HuH-7 (cell line): Measurements from ENCODE around the gene SYT15B.
"Not testable (repeated sequence)": the region's sequence is repeated elsewhere in the genome, so short reads cannot be mapped to it uniquely, and the experiment has no call there.

Source experiments
- DNase-seq: peaks from one replicate; pipeline ENCODE4 v3.0.0; 2011; ENCODE audit warnings: low spot score

SYT15B gene

DNA sequence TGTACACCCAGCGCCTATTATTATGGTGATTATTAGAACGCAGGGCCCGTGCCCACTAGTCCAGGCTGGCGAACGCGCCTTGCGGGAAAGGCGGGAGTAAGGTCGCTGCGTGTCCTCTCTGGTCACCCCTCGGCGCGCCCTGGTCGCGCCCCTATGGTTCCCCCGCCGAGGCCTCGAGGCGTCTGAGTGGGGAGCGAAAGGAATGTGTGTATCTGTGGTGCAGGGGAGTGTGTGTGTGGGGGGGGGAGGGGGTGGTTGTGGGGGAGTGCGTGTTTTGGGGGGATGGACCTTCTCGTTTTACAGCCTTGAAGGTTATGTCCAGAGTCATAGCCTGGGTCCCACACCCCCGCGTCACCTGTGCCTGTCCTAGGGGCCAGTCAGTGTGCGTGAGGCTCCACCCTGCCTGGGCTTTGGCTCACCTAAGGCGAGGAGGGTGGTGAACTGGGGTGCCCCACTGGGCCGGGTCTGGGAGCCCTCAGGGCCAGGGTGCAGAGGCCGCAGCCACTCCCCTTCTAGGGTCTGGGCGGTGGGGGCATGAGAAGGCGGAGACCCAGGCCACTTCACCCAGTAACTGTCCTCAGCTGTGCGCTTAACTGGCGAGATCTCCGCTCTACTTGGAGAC is at the start of gene SYT15B:
SYT15B (minus strand) TSS at position 39 of the 622 bp plus-strand sequence. CDS start 952 bp downstream, outside the sequence.
- not testable (repeated sequence) for DNase-seq

DNA sequence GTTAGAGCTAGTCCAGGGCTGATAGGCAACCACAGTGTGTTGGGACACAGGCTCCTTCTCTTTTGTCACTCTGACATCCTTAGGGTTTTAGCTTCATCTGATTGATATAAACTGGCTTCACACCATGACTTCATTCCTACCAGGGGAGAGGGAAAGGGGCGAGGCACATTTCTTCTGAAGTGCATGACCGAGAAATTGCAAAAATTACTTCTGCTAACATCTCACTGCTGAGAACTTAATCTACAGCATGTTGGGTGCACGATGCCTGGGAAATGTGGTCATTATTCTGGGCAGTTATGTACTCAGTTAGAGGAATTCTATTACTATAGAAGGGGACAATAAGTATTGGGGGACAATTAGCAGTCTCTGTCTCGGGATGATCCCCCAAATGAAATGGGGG is 16.2 kb upstream of the SYT15B start:
- DNase-seq = not testable (repeated sequence)

DNA sequence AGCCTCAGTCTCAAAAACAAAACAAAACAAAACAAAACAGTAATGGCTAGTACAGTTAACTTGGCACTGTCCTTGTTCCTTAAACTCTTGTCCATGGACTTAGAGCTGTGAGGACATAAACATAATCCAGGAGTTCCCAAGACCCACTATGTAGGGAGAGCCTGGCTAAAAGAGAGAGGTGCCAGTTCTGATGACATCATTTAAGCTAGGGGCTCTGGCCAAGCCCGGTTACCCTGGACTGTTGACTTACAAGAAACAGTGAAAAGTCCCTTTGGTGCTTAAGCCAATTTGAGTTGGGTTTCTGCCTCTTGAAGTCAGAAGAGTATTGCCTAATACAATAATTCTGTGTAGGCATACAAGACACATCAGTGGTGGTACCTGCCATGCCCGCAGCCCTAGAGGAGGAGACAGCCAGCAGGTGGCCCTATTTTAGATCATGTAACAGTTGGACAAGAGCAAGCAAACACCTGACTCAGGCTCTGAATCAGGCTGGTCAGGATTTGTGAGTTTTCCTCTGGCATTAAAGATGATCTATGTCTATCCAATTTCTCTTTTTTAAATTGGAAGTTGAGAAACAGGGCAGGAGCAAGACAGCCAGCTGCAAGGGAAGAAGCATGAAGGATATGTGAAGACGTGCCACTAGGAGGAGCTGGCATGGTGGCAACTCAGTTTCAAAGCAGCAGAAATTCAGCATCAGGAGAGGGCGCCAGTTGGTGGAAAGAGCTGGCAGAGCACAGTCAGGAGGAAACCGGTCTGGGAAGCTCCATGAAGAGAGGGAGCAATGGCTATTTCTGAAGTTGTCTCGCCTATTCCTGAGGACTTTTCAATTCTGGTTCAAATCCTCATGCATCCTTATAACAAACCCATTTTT is 12.2 kb upstream of the SYT15B start:
- DNase-seq = peak; percentile 17

DNA sequence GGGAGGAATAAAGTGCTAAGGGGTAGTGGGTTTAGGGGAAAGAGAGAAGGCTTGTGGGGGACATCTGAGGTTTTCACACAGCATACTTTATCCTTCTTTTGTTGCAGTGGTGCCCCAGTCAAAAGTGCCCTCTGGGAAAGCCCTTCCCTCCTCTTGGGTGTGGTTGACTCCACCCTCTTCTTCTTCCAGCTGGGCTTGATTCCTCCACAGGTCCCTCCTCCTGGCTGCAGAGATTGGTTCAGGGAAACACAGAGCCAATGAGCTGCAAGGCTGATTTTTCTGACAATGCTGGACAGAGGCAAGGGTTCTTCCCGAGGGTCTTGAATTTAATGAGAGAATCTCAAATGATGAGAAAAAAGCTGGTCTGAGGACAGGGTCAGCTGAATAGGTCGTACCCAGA is 7.4 kb upstream of the SYT15B start:
- not testable (repeated sequence) for DNase-seq

DNA sequence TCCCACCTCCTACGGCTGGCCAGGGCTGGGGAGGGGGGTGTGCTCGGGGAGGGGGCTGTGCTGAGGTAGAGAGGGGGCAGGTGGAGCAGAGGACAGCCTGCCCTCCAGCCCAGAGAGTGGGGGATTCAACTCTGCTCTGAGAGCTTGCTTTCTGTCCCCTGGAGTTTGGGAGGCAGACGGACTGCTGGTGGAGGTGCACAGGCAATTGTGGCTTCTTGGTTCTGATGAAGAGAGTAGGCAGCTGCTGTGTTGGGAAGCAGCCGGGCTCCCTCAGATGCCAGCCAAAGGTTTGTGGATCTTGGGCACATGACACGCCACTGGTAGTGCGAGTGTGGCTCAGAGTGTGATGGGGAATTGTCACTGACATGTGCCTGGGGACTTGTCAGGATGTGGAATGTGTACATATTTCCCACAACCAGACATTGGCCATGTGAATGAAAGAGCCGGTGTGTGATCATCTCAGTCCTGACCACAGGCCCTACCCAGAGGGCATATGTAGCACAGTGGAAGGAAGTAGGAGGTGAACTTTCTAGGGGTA is 5.3 kb upstream of the SYT15B start:
- not testable (repeated sequence) for DNase-seq

DNA sequence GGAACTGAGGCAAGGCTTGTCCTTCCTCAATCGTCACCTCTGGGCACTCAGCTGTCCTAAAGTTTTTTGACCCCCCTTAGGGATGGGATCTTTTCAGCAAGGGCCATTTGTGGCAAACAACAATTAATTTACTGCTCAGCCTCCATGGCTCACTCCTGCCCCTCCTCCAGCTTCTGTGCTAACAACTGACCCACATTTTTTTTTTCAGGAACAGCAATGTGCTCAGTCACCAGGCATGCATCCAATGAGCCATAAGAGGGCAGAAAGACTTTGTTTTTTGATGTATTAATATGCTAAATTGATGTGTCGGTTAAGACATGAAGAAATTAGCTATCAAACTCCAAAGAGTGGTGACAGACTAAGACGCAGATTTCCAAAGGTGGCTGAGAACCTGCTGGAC is 4.7 kb upstream of the SYT15B start:
- DNase-seq = not testable (repeated sequence)

DNA sequence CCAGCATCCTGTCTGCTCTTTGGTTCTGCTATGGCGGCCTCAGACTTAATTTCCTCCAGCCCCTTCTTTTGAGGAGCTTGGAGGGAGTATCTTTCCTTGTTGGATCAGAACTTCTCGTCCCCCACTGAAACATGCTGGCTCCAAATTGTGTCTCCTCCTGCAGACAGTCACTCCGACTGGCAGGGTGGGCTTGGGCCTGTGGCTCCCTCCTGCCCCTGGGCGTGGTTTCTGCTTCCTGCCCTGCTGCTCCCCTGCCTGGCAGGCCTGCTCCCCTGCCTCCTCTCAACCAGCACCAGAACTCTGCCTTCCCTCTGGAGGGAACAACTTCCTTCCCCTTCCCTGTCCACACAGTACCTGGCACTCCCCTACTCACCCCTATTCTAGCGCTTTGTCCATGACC is 3.8 kb upstream of the SYT15B start:
- DNase-seq = not testable (repeated sequence)

DNA sequence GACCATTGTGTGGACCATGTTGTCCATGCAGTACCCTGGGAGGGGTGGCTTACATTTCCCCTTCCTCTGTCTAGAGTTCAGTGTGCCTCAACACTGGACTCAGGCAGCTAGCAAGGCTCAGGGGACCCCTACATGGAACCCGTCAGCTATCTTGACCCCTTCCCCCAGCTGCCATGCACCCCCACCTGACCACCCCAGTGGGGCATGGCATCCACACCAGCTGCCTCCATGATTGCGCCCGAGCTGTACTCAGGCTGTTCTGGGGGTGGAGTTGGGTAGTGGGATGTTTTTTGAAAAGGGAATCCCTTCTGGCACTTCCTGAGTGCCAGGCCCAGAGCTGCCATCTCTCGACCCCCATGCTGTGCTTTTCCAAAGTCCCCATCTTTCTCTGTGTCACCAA is 1.8 kb upstream of the SYT15B start:
- DNase-seq = not testable (repeated sequence)

DNA sequence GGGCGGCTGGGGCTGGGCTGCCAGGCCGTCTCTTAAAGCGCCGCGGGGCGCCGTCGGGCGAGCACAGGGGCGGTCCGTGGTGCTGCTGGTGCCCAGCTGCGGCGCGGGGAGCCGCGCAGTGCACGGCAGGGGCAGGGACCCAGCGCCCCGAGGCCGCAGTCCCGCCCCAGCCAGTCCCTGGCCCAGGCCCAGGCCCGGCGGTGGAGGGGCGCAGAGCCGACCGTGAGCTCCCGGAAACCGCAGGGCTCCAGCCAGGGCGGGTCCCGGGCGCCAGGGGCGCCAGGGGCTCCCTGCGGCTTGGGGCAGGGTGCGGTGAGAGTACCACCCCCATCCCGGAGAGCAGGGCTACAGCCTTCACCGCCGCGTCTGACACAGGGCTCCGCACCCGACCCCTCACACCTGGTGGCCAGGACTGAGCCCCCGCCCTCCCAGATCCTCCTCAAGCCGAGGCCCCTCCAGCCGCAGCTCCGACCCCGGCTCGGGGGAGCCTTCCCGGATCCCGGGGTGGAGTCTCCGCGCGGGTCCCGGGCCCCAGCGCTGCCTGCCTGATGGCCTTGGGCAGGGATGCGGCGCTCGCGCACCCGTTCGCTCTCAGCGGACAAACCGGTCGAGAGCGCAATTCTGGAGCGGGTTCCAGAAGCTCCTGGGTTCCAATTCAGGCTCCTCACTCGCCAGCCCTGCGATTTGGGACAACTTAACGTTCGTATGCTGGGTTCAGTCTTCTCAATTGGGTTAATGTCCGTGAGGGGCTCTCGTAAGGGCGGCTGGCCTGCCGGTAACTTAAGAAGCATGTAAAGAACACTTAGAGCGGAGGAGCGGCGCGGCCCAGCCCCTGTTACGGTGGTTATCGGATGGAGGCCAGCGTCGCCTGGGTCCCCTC is 478 bp downstream of the SYT15B start:
- DNase-seq = not testable (repeated sequence)

DNA sequence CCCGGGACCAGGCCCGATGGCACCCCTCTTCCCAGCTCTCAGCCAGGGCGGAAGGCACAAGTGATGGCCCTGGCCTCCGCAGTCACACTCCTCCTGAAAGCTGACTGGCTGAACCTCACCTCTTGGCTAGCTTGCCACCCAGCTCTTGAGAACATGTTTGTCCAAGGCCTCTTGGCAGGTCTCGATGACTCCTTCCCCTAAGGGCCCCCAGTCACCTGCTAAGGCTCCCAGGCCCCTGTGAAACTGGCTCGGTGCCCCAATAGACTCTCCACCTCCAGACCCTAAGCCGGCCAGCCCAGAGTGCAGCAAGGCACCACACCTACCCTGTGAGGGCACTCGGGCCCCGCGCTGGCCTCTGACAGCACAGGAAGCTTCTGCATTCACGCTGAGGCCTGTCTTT is 4.5 kb downstream of the SYT15B start:
- not testable (repeated sequence) for DNase-seq

DNA sequence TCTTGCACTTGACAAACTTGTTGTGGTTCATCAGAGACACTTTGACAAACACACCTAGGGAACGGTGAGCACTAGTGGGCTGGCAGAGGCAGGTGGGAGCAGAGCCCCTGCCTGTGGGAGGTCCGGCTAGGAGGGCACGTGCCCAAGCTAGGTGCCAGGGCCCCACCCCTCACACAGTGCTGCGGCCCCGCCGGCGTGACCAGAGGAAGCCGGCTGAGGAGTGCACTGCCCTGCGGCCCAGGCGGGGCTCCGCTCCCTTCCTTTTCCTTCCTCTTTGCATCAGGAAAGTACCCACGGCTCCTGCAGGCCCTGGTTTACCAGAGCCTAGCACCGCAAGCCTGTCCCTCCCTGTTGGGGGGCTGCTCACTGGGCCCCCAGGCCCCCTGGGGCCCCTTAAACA is 7.2 kb downstream of the SYT15B start:
- not testable (repeated sequence) for DNase-seq

DNA sequence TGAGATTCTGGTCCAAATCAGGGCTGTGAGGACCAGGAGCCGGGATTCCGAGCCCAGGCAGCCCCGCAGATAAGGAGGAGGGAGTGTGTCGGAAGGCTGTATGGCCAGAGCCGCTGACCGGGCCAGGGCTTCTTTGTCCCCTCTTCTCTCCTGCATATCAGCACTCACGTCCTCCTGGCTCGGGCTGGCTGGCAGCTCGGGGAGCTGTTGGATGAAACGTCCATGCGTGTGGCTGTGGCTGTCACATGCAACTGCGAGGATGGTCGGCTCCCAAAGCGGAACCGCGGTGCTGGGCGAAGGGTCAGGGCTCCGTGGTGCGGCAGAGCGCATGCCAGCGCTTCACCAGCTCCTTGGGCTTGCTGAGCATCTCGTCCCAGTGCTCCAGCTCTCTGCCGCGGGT is 9.5 kb downstream of the SYT15B start:
- not testable (repeated sequence) for DNase-seq

DNA sequence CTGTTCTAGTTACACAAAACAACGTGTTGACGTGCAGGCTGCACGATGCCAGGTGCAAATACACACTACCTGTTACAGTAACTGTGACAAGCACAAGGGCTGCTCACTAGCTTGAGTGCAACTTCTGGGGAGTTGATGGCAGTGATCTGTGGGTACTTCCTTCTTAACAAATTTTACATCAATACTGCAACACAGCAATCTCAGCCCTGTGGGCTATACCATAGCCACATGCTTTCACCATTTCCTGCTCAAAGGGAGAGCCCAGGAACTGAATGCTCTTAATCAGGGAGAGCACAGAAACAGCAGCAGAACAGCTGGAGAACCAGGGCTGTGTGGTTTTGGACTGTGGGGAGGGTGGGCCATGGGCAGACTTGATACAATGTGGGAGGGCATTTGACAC is 10.2 kb downstream of the SYT15B start:
- not testable (repeated sequence) for DNase-seq

DNA sequence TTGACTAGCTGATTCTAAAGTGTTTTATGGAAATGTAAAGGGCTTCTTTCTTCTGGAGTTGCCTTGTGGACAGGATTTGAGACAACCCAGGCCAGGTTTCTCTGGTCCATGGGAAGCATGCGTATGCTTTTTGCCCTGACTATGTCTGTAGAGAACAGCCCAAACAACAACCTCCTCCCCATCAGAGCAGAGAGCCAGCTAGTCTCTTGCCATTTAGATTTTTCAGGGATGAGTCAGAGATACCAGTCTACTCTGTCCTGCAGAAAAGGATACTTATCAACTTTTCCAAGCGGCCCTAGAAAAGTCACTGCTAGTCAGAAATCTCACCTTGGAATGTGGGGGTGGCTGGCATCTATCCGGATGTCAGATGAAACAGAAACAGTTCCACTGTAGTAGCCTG is 11.6 kb downstream of the SYT15B start:
- DNase-seq = not testable (repeated sequence)

DNA sequence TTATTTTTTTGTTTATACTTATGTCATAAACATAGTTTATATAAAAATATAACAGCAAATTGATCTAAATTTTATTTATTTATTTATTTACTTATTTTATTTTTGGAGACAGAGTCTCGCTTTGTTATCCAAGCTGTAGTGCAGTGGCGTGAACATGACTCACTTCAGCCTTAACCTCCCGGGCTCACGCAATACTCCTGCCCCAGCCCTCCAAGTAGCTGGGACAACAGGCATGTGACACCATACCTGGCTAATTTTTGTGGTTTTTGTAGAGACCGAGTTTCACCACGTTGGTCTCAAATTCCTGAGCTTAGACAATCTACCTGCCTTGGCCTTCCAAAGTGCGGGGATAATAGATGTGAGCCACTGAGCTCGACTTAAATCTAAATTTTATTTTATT is 13.0 kb downstream of the SYT15B start:
- not testable (repeated sequence) for DNase-seq

DNA sequence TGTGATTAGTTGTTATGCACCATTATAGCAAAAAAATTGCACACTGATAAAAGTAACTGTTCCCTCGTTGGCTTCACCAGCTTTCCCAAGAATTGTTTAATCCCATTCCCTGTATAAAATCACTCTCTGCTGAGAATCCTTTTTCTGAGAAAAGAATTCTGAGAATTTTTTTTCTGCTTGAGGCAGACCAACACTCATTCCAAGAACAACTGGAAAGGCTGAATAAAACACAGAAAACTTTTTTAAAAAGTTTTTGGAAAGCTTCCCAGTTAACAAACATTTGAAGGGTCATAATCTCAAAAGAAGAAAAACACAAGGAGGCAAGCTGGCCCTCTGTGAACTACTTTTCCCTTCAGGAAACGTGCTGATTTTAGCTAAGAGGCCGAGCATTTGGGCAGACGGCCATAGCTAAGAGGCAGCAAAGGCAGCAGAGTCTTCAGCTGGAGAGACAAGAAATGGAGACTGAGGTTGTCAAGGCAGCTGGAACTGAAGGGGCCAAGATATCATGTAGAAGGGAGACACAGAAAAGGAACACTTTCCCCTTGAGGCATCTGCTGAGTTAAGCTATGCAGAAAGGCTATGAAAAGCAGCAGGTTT is 16.5 kb downstream of the SYT15B start:
- not testable (repeated sequence) for DNase-seq

DNA sequence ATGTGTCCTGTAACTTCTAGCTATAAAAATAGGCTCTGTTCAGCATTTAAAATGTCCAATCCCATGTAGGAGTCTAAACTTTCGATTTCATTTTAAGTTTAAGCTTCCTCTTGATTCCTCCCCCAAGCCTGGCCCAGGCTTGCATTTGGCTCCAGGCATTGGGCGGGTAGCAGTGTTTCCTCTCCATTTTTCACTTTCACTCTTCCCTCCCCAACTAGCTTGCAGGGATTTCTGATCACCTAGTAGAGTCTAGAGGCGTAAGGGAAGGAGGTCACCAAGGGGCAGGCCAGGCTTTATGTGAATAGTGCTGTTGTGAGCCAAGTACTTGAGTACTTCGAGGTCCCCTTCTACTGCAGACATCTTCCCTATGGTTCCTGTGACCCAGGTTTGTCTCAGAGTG is 18.5 kb downstream of the SYT15B start:
- DNase-seq = not testable (repeated sequence)

DNA sequence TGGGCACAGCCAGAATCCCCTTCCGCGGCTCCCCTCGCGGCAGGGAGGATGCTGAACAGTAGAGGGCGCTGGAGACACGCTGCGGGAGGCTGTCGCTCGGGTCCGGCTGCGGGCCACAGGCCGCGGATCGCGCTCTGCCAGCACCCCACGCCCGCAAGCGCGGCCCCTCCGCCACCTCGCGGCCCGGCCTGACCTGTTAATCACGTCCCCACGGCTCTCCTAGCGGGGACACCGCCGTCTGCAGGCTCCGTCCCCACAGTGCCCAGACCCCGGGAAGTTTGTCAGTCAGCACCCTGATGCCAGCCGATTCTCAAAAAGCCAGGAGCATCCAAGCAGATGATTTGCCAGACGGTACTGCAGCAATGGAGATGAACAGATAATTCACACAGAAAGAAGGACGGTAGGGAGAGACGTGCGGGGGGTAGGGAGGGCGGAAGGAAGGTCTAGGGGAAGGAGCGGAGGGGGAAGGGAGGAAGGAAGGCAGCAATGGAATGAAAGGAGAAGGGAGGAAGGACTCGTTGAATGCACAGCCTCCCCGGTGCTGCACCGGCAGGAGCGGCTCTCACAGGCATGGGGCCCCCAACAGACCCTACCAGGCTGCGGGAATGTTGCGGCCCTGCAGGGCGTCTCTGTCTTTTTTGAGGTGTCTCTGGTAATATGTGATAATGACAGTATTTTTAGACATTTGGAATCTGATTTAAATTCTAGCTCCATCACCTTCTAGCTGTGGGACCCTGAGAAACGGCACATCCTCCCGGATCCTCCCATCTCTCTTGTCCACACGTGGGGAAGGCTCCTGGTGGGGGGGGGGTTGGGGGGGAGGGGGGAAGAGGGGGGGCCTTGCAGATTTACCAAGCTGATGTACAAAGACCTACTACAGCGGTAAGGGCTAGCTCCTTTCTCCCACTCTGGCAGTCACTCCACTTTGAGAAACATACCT is 19.5 kb downstream of the SYT15B start:
- DNase-seq = not testable (repeated sequence)

DNA sequence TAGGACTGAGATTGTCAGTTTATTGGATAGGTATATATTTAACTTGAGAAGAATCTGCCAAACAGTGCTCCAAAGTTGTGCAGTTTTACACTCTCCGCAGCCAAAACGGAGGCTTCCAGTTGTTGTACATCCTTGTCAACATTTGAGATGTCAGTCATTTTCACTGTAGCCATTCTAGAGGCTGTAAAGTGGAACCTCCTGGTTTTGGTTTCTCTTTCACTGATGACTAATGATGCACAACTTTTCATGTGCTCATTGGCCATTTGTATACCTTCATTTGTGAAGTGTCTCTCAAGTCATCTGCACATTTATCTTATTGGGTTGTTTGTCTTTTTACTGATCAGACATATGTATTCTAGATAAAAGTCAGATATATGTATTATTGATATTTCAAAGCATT is 22.5 kb downstream of the SYT15B start:
- not testable (repeated sequence) for DNase-seq

DNA sequence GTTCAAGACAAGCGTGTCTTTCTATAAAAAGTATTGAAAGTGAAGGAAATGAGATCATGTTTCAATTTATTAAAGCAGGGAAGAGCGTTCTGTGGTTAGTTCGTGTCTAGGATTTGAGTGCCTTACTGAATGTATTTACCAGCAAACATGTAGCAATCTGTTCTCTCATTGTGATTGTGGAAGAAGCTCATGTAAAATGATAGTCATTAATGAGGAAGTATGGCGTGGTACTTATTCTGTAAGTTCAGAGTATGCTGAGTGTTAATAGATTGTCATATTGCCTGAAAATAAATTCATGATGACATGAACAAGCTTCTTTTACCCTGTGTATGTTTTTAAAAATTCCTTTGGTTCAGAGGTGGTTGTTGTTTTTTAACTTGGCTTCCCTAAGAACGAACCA is 32.5 kb downstream of the SYT15B start:
- DNase-seq = not testable (repeated sequence)
